ENCODE results near the gene PPP4R3B.
"Not testable (repeated sequence)": the region's sequence is repeated elsewhere in the genome, so short reads cannot be mapped to it uniquely, and the experiment has no call there.

PPP4R3B gene

GRCh38 chr2:55567298-55567697 is 50.1 kb downstream of the PPP4R3B start:
- no peak overlapping the region for H3K4me3 ChIP-seq (ENCODE audit: low read depth, low read length)
- TF ChIP-seq CTCF (IDR thresholded peaks at IDR 0.05; ENCODE audit: borderline replicate concordance, insufficient read depth, low read depth, low read length) = no peak

- TF ChIP-seq CTCF (IDR thresholded peaks at IDR 0.05; ENCODE audit: borderline replicate concordance, insufficient read depth, low read depth, low read length) = no peak
- no peak overlapping the region for H3K4me3 ChIP-seq (ENCODE audit: low read depth, low read length)
Observed at GRCh38 chr2:55565613-55566012, 51.8 kb downstream of the PPP4R3B start.

- TF ChIP-seq CTCF (IDR thresholded peaks at IDR 0.05; ENCODE audit: borderline replicate concordance, insufficient read depth, low read depth, low read length) = no peak
- no peak overlapping the region for H3K4me3 ChIP-seq (ENCODE audit: low read depth, low read length)
Observed at GRCh38 chr2:55560855-55561254, 56.6 kb downstream of the PPP4R3B start.

GRCh38 chr2:55556809-55557208 is 60.6 kb downstream of the PPP4R3B start:
- H3K4me3 ChIP-seq (ENCODE audit: low read depth, low read length) = no peak overlapping the region
- no peak for TF ChIP-seq CTCF (IDR thresholded peaks at IDR 0.05; ENCODE audit: borderline replicate concordance, insufficient read depth, low read depth, low read length)

GRCh38 chr2:55555977-55556376 is 61.4 kb downstream of the PPP4R3B start:
- TF ChIP-seq CTCF (IDR thresholded peaks at IDR 0.05; ENCODE audit: borderline replicate concordance, insufficient read depth, low read depth, low read length) = no peak
- no peak overlapping the region for H3K4me3 ChIP-seq (ENCODE audit: low read depth, low read length)

- H3K4me3 ChIP-seq (ENCODE audit: low read depth, low read length) = no peak overlapping the region
- no peak for TF ChIP-seq CTCF (IDR thresholded peaks at IDR 0.05; ENCODE audit: borderline replicate concordance, insufficient read depth, low read depth, low read length)
Observed at GRCh38 chr2:55553321-55553720, 64.1 kb downstream of the PPP4R3B start.

GRCh38 chr2:55550368-55551102 is 66.9 kb downstream of the PPP4R3B start:
- no peak for TF ChIP-seq CTCF (IDR thresholded peaks at IDR 0.05; ENCODE audit: borderline replicate concordance, insufficient read depth, low read depth, low read length)
- no peak overlapping the region for H3K4me3 ChIP-seq (ENCODE audit: low read depth, low read length)

- not testable (repeated sequence) for H3K4me3 ChIP-seq (ENCODE audit: low read depth, low read length)
Observed at GRCh38 chr2:55547679-55548078, 69.7 kb downstream of the PPP4R3B start.

All from GM12875 (cell line).